NCI-H82 treated with DMSO at 0.1 percent for 48 hours (cell line): ENCODE data around the gene PTPRG.
A peak's percentile ranks its signal among the peaks of the same experiment; 100 is the strongest.

ENCODE experiments used
- DNase-seq: peaks from one replicate; lab custom pipeline; 2025; ENCODE audit not compliant: unreplicated experiment; lab: John Stamatoyannopoulos, UW

The PTPRG gene

GRCh38 chr3:61562042-61562720 lies 810 bp downstream of the PTPRG start:
- DNase-seq = no peak

DNA sequence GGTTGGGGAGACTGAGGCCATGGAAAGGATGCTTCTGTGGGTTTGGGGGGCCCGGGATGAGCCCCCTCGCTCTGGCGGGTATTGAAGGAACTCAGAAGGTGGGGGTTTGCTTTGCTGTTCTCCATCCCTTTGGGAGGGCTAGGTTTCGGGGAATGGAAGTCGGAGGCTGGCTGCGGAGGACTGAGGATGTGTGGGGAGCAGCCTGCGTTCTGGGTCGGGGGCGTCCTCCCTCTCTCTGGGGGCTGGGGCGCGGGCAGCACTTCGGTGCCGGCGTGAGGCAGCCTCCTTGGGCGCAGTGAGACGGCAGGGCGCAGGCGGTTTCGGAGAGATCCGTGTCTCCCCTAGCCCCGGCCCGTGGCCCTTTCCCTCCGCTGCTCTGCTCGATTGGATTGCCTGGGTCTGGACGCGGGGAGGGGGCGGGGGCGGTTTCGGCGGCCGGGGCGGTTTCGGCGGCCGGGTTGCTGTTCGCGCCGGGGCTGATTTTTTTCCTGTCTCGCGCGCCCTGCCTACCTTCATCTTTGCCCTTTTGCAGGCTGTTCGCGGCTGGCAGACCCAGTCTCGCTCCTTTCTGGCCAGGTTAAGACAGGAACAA lies 1.4 kb downstream of the PTPRG start:
- DNase-seq = no peak

GRCh38 chr3:61563313-61564271 lies 2.2 kb downstream of the PTPRG start:
- DNase-seq = no peak

- no peak for DNase-seq
Measured at GRCh38 chr3:61564395-61565059, 3.2 kb downstream of the PTPRG start.

DNA sequence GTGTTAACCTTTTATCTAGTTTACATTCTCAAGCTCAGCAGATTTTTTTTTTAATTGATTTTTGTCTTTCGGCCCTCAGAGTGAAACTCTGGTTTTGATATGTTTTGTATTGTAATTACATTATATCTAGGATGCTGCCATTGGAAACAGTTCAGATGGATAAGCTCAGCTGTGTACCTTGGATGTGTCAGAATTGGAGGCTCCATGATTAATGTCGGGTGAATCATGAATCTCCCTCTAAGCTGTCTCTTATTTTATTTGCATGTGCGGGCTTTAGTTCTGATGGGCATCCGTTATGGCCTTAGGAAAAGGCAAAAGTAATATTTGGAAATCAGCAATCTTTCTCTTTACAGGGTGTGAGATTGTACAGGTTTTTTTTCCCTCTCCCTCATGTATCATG lies 4.2 kb downstream of the PTPRG start:
- DNase-seq = no peak

DNA sequence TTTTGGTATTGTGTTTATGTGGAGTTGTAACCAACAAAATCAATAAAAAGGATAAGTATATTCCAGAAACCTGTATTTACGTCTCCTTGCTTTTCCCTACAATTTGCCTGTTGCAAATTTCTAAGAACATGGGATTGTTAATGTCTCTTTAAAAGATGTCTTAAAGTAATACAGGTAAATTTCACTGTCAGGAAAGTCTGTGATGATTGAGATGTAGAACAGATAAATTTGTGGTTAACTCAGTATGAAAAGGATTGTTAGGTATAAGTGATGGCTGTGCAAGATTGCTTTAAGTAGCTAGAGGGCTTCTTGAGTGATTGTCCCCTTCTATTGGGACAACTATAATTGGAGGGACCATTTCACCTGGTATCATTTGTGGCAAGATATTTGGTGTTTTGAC lies 6.8 kb downstream of the PTPRG start:
- DNase-seq = no peak

DNA sequence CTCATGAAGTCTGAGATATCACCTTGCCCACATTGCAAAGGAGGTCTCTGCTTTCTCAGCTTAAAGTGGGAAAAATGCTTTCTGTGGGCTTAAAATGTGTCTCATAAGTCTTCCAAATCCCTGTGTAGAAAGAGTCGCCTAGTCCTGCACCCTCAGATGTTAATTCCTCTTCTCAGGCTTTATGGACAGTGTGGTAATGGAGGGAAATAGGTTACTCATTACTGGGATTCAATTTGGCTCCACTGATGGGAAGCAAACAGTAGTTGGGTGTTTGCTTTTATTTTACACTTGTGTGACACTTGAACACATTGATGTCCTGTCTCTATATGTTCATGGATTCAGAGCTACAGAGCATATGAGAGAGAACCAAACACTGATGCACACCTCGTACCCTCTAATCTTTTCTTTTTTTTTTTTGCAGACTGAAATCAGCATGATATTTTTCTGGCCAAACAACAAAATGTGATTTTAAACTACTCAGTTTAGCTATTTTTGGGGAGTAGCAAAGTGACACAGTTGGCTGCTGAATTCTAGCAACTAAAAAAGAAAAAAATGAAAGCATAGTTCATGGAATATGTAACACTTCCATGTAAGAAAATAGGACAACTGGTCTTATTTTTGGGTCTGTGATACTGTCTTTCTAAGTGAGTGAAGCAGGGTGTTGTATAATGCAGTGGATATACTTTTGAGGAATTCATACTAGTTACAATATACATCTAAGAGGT lies 8.6 kb downstream of the PTPRG start:
- no peak for DNase-seq

GRCh38 chr3:61570813-61571212 lies 9.4 kb downstream of the PTPRG start:
- DNase-seq = no peak

GRCh38 chr3:61571516-61572336 lies 10.4 kb downstream of the PTPRG start:
- peak; percentile 65 for DNase-seq

DNA sequence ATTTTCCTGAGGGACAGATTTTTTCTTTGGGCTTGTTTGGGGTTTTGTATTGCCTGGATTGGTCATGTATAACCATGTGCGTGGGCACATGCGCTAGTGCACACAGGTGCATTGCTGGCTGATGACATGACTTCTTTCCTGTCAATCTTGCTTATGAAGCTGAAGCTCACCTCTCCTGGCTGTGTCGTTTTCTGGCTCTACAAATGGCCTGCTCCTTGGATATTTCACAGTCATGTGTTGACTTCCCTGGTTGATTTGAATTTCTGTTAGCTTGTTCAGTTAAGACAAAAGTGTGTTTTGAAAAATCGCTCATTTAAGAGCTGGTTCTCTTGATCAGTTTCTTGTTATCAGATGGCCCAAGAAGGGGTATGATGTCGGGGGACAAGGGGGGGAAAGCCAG lies 11.5 kb downstream of the PTPRG start:
- no peak for DNase-seq

DNA sequence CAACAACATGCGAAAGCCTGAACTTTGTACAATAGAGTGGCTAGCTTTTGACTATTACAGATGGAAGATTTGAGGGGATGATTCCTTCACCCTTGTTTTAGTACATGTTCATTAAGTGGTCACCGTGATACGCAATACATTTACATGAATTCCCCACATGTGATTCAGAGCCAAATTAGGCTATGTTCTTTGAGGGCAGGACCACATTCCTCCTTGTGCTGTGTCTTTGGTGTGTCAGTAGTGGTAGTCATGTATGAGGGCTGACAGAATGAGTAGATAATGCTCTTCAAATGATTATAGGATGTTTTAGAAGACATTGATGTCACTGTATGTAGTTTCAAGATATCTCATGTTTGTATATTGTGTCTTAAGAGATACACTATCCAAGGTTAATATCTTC lies 12.1 kb downstream of the PTPRG start:
- no peak for DNase-seq

- no peak for DNase-seq
Measured at GRCh38 chr3:61574854-61575253, 13.5 kb downstream of the PTPRG start.

DNA sequence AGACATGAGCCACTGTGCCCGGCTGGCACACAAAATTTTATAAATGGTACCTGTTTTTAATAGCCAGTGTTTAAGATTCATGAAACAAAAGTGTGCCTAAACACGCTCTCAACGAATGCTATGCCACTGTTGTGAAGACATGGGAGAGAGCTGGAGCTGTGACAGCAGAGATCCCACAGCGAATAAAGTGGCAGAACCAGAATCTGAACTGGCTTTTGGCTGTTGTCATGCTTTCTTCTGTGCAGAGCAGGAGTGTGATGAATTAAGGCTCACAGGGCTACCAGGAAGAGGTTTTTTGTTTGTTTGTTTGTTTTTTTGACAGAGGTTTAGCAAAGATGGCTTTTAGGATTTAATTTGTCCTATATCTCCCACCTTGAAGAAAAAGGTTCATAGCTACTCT lies 14.5 kb downstream of the PTPRG start:
- DNase-seq = no peak

- no peak for DNase-seq
Measured at GRCh38 chr3:61577760-61578159, 16.4 kb downstream of the PTPRG start.

DNA sequence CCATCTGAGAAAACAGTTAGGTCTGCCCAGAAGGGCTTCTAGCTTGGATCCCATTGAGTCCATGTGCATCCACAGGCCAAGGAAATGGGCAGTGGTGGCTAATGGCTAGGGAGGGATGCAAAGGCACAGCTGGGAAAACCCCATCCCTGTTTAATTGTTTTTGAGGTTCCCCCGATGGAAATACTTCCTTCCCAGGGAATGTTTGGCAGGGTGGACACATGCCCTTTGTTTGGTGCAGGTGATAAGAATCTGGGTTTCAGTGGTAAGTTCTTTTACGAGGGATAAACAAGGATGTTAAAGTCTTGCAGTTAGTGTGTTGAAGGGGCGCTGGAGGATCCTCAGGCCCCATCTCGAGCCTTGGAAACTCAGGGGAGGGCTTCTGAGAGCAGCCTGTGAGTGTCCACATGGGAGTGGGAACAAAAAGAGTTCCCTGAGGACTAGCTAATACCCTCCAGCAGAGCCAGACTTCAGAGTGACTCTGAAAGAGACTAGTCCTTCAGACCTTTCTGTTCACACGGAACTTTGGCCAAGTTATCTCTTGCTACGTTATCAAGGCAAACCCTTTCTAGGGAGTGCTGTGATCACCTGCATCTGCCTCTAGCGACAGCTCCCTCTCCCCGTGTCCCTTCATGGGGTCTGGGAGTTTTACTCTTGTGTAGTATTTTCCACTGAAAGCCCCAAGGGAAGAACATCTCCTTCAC lies 17.4 kb downstream of the PTPRG start:
- DNase-seq = no peak

DNA sequence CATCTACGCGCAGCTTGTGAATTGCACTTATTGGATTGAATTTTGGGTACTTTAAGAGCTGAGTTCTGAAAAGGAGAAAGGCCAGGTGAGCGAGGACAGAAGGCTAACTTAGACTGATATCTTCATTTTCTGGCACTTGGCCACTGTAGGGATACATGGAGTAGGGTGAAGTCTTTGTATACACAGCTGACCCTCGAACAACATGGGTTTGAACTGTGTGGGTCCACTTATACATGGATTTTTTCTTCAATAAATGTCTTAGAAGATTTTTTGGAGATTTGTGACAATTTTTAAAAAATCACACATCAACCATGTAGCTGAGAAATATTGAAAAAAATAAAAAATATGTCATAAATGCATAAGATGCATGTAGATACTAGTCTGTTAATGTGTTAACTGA lies 18.3 kb downstream of the PTPRG start:
- DNase-seq = no peak

- no peak for DNase-seq
Measured at GRCh38 chr3:61580982-61581643, 19.7 kb downstream of the PTPRG start.

DNA sequence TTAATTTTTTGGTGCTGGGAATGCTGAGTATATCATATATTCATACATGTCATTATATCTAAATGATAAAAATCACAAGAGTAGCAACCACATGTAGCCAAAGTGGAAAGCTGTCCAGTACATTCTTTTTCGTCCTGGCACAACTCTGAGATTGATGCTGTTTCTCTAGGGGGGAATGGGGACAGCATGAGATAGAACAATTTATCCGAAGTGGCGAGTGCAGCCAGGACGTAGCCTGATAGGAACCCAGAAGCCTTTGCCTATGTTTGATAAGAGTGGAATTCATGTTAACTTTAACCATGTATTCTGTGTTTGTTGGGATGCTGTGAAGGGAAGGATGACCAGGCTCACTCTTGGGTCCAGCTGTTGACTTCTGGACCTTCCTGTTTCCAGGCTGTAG lies 20.9 kb downstream of the PTPRG start:
- DNase-seq = no peak

GRCh38 chr3:61582846-61583245 lies 21.5 kb downstream of the PTPRG start:
- DNase-seq = no peak
